GM12878 (cell line): ENCODE results near the gene PRPS2. TPM values are rescaled to one million over a fixed set of nuclear protein-coding genes. Genes with fewer than 3 reads are reported as not detected.

Experiments
- CBX5 ChIP-seq: sonication (generic); IDR thresholded peaks from 2 replicates; pipeline ENCODE4 v1.6.1; 2016; ENCODE audit warnings: low read depth, moderate library complexity, mild to moderate bottlenecking, inconsistent platforms
- FOXM1 ChIP-seq: IDR thresholded peaks from 2 replicates; pipeline ENCODE4 v1.6.1; 2012; ENCODE audit warnings: low read depth, mild to moderate bottlenecking, inconsistent platforms, low read length, moderate library complexity
- IKZF2 ChIP-seq, 2 experiments: fragments of 450-650 bp; IDR thresholded peaks; 2 replicates each; pipeline ENCODE4 v1.6.1; 2017; ENCODE audit warnings: mild to moderate bottlenecking in 2 of 2, moderate library complexity in 2 of 2
- MEF2A ChIP-seq: IDR thresholded peaks from 2 replicates; pipeline ENCODE4 v1.6.1; 2011; ENCODE audit warnings: low read depth, mild to moderate bottlenecking, low read length, moderate library complexity; ENCODE audit not compliant: insufficient read depth
- MEF2B ChIP-seq: fragments of 450-650 bp; IDR thresholded peaks from 2 replicates; pipeline ENCODE4 v1.6.1; 2018; ENCODE audit warnings: mild to moderate bottlenecking, moderate library complexity; ENCODE audit not compliant: partially characterized antibody, poor library complexity, severe bottlenecking
- NBN ChIP-seq: fragments of 450-650 bp; IDR thresholded peaks from 2 replicates; pipeline ENCODE4 v1.6.1; 2016
- NR2F1 ChIP-seq: fragments of 450-650 bp; conservative IDR thresholded peaks from 2 replicates; pipeline ENCODE4 v1.6.1; 2017; ENCODE audit warnings: mild to moderate bottlenecking
- POLR2AphosphoS5 ChIP-seq: IDR thresholded peaks from 2 replicates; pipeline ENCODE4 v1.6.1; 2011; ENCODE audit warnings: mild to moderate bottlenecking, low read length, inconsistent platforms
- SMAD5 ChIP-seq: IDR thresholded peaks from 2 replicates; pipeline ENCODE4 v1.6.1; 2016; ENCODE audit warnings: antibody characterized with exemption, low read depth
- YY1 ChIP-seq: IDR thresholded peaks from 2 replicates; pipeline ENCODE4 v1.6.1; 2011; ENCODE audit warnings: low read depth, mild to moderate bottlenecking, low read length
- polyA plus RNA-seq, 11 experiments: library from polyadenylated mRNA; depleted of rRNA in 4 of 11; unstranded in 6 of 11; stranded (reverse) in 5 of 11; fragments of >200 nt; fragmentation: Nextera tagmentation in 4 of 11; fragmentation: Illumina TruSeq in 1 of 11; extraction: Ambion mirVana in 4 of 11; extraction: Trizol in 1 of 11; gene quantifications; 1 replicate in 1 of 11; 2 replicates in 10 of 11; pipeline versions ENCODE4 v1.2.1 to v1.2.3, GENCODE V29; 2011 to 2016; ENCODE audit warnings: inconsistent platforms in 2 of 11, missing spikeins in 2 of 11, low read depth in 1 of 11
- total RNA-seq, 4 experiments: library from RNA; depleted of rRNA in 3 of 4; stranded (reverse); fragments of >200 nt in 3 of 4; fragmentation: Illumina TruSeq in 1 of 4; extraction: Trizol in 1 of 4; gene quantifications; 2 replicates each; pipeline versions ENCODE4 v1.2.1 to v1.2.3, GENCODE V29; 2013 to 2021
- TF ChIP-seq, protein P1 (sequence below): fragments of 450-650 bp; IDR thresholded peaks from 2 replicates; pipeline ENCODE4 v1.6.1; 2017; ENCODE audit warnings: antibody characterized with exemption, mild to moderate bottlenecking, moderate library complexity
- TF ChIP-seq, protein P2 (sequence below): fragments of 450-650 bp; IDR thresholded peaks from 2 replicates; pipeline ENCODE4 v1.6.1; 2016; ENCODE audit warnings: mild to moderate bottlenecking
- TF ChIP-seq, protein P3 (sequence below): fragments of 450-650 bp; IDR thresholded peaks from 2 replicates; pipeline ENCODE4 v1.6.1; 2017; ENCODE audit warnings: mild to moderate bottlenecking, low read depth, inconsistent platforms; ENCODE audit not compliant: poor library complexity, severe bottlenecking
- TF ChIP-seq, protein P4 (sequence below): fragments of 450-650 bp; IDR thresholded peaks from 2 replicates; pipeline ENCODE4 v1.6.1; 2017; ENCODE audit warnings: low read depth, mild to moderate bottlenecking, moderate library complexity
- TF ChIP-seq, protein P5 (sequence below): fragments of 450-650 bp; formaldehyde crosslinking; IDR thresholded peaks from 2 replicates; pipeline ENCODE4 v1.4.0; 2020; ENCODE audit warnings: mild to moderate bottlenecking, moderate library complexity
- TF ChIP-seq, protein P6 (sequence below): fragments of 450-650 bp; IDR thresholded peaks from 2 replicates; pipeline ENCODE4 v1.6.1; 2016; ENCODE audit warnings: mild to moderate bottlenecking

The PRPS2 gene
- total and polyA plus RNA-seq, 10 of the 15 experiments (the other 5 are each of a cell fraction or from before 2014, with no cell fraction given) = 44.1 to 102 (median 58.2) TPM

DNA sequence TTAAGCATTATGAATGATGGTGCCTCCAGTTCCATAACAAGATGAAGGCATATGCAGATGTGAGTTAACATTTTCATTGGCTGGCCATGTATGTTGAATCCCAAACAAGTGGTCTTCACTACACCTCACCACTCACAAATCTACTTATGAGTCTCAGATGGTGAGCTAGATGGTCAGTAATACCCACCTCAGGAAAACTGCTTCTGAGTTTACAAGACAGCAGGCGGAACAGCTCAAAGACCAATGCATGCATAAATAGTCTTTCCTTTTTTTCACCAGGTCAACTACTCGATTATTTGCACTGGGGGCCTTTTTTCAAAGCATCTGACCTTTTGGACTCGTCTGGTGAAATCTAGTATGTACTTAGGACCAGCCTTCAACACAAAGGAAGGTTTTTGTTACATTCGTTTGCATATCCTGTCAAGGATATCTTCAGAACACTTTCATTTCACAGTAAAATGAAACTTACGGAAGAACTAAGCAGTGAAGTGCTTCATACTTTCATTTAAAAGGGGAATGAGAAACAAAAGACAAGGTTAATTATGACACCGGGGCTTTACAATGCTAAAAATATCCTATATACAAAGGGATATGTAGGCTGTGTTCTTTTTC, 52.6 kb downstream of the PRPS2 start (continued):
- TF ChIP-seq, protein P1, sequence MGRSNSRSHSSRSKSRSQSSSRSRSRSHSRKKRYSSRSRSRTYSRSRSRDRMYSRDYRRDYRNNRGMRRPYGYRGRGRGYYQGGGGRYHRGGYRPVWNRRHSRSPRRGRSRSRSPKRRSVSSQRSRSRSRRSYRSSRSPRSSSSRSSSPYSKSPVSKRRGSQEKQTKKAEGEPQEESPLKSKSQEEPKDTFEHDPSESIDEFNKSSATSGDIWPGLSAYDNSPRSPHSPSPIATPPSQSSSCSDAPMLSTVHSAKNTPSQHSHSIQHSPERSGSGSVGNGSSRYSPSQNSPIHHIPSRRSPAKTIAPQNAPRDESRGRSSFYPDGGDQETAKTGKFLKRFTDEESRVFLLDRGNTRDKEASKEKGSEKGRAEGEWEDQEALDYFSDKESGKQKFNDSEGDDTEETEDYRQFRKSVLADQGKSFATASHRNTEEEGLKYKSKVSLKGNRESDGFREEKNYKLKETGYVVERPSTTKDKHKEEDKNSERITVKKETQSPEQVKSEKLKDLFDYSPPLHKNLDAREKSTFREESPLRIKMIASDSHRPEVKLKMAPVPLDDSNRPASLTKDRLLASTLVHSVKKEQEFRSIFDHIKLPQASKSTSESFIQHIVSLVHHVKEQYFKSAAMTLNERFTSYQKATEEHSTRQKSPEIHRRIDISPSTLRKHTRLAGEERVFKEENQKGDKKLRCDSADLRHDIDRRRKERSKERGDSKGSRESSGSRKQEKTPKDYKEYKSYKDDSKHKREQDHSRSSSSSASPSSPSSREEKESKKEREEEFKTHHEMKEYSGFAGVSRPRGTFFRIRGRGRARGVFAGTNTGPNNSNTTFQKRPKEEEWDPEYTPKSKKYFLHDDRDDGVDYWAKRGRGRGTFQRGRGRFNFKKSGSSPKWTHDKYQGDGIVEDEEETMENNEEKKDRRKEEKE = no peak
- TF ChIP-seq, protein P2, sequence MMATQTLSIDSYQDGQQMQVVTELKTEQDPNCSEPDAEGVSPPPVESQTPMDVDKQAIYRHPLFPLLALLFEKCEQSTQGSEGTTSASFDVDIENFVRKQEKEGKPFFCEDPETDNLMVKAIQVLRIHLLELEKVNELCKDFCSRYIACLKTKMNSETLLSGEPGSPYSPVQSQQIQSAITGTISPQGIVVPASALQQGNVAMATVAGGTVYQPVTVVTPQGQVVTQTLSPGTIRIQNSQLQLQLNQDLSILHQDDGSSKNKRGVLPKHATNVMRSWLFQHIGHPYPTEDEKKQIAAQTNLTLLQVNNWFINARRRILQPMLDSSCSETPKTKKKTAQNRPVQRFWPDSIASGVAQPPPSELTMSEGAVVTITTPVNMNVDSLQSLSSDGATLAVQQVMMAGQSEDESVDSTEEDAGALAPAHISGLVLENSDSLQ = peak; percentile 48; the same call in 1 of the 2 replicates
- TF ChIP-seq POLR2AphosphoS5 (peak; percentile 82), NR2F1 (peak; percentile 79; the same call in 1 of the 2 replicates), MEF2A (peak; percentile 79), IKZF2 (IDR thresholded peaks at IDR 0.05) (peak; percentile 73 to 79; a peak in 3 of 4 replicates), NBN (0 out of 2 replicates have a peak, but pooled peaks have one; percentile 33), CBX5 (no peak), FOXM1 (0 out of 2 replicates have a peak, but pooled peaks have one; percentile 69), MEF2B (peak; percentile 70), SMAD5 (0 out of 2 replicates have a peak, but pooled peaks have one; percentile 20), YY1 (0 out of 2 replicates have a peak, but pooled peaks have one; percentile 4)
- TF ChIP-seq, protein P3, sequence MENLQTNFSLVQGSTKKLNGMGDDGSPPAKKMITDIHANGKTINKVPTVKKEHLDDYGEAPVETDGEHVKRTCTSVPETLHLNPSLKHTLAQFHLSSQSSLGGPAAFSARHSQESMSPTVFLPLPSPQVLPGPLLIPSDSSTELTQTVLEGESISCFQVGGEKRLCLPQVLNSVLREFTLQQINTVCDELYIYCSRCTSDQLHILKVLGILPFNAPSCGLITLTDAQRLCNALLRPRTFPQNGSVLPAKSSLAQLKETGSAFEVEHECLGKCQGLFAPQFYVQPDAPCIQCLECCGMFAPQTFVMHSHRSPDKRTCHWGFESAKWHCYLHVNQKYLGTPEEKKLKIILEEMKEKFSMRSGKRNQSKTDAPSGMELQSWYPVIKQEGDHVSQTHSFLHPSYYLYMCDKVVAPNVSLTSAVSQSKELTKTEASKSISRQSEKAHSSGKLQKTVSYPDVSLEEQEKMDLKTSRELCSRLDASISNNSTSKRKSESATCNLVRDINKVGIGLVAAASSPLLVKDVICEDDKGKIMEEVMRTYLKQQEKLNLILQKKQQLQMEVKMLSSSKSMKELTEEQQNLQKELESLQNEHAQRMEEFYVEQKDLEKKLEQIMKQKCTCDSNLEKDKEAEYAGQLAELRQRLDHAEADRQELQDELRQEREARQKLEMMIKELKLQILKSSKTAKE = peak; percentile 55
- TF ChIP-seq, protein P4, sequence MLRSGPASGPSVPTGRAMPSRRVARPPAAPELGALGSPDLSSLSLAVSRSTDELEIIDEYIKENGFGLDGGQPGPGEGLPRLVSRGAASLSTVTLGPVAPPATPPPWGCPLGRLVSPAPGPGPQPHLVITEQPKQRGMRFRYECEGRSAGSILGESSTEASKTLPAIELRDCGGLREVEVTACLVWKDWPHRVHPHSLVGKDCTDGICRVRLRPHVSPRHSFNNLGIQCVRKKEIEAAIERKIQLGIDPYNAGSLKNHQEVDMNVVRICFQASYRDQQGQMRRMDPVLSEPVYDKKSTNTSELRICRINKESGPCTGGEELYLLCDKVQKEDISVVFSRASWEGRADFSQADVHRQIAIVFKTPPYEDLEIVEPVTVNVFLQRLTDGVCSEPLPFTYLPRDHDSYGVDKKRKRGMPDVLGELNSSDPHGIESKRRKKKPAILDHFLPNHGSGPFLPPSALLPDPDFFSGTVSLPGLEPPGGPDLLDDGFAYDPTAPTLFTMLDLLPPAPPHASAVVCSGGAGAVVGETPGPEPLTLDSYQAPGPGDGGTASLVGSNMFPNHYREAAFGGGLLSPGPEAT = peak; percentile 65; the same call in 1 of the 2 replicates
- TF ChIP-seq, protein P5, sequence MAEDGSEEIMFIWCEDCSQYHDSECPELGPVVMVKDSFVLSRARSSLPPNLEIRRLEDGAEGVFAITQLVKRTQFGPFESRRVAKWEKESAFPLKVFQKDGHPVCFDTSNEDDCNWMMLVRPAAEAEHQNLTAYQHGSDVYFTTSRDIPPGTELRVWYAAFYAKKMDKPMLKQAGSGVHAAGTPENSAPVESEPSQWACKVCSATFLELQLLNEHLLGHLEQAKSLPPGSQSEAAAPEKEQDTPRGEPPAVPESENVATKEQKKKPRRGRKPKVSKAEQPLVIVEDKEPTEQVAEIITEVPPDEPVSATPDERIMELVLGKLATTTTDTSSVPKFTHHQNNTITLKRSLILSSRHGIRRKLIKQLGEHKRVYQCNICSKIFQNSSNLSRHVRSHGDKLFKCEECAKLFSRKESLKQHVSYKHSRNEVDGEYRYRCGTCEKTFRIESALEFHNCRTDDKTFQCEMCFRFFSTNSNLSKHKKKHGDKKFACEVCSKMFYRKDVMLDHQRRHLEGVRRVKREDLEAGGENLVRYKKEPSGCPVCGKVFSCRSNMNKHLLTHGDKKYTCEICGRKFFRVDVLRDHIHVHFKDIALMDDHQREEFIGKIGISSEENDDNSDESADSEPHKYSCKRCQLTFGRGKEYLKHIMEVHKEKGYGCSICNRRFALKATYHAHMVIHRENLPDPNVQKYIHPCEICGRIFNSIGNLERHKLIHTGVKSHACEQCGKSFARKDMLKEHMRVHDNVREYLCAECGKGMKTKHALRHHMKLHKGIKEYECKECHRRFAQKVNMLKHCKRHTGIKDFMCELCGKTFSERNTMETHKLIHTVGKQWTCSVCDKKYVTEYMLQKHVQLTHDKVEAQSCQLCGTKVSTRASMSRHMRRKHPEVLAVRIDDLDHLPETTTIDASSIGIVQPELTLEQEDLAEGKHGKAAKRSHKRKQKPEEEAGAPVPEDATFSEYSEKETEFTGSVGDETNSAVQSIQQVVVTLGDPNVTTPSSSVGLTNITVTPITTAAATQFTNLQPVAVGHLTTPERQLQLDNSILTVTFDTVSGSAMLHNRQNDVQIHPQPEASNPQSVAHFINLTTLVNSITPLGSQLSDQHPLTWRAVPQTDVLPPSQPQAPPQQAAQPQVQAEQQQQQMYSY (CRISPR knock-in tag) = no peak
- TF ChIP-seq, protein P6, sequence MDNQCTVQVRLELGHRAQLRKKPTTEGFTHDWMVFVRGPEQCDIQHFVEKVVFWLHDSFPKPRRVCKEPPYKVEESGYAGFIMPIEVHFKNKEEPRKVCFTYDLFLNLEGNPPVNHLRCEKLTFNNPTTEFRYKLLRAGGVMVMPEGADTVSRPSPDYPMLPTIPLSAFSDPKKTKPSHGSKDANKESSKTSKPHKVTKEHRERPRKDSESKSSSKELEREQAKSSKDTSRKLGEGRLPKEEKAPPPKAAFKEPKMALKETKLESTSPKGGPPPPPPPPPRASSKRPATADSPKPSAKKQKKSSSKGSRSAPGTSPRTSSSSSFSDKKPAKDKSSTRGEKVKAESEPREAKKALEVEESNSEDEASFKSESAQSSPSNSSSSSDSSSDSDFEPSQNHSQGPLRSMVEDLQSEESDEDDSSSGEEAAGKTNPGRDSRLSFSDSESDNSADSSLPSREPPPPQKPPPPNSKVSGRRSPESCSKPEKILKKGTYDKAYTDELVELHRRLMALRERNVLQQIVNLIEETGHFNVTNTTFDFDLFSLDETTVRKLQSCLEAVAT = peak; percentile 59
